Ishikawa (cell line): Measurements from ENCODE around the gene PARD3B.

Experiments used
- CREB1 ChIP-seq: IDR thresholded peaks from 2 replicates; pipeline ENCODE4 v1.6.1; 2012; ENCODE audit warnings: low read depth
- EGR1 ChIP-seq: IDR thresholded peaks from 2 replicates; pipeline ENCODE4 v1.6.1; 2012
- EP300 ChIP-seq: IDR thresholded peaks from 2 replicates; pipeline ENCODE4 v1.6.1; 2012; ENCODE audit warnings: borderline replicate concordance
- FOXM1 ChIP-seq: IDR thresholded peaks from 2 replicates; pipeline ENCODE4 v1.6.1; 2012; ENCODE audit warnings: low read depth, borderline replicate concordance
- RAD21 ChIP-seq: IDR thresholded peaks from 2 replicates; pipeline ENCODE4 v1.6.1; 2012; ENCODE audit warnings: low read depth
- REST ChIP-seq: IDR thresholded peaks from 2 replicates; pipeline ENCODE4 v1.6.1; 2012; ENCODE audit warnings: low read depth, mild to moderate bottlenecking
- TAF1 ChIP-seq: IDR thresholded peaks from 2 replicates; pipeline ENCODE4 v1.6.1; 2012; ENCODE audit warnings: low read depth, mild to moderate bottlenecking
- TEAD4 ChIP-seq: IDR thresholded peaks from 2 replicates; pipeline ENCODE4 v1.6.1; 2012
- YY1 ChIP-seq: IDR thresholded peaks from 2 replicates; pipeline ENCODE4 v1.6.1; 2012; ENCODE audit warnings: low read depth
- TF ChIP-seq, protein P1 (sequence below): IDR thresholded peaks from 2 replicates; pipeline ENCODE4 v1.6.1; 2012

- TF ChIP-seq FOXM1 (no peak), REST (no peak), EGR1 (no peak), TAF1 (no peak), YY1 (no peak), RAD21 (no peak), CREB1 (no peak), EP300 (no peak), TEAD4 (no peak)
- TF ChIP-seq, protein P1, sequence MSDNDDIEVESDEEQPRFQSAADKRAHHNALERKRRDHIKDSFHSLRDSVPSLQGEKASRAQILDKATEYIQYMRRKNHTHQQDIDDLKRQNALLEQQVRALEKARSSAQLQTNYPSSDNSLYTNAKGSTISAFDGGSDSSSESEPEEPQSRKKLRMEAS, result no peak
Measured at GRCh38 chr2:204738721-204739120, 193.4 kb downstream of the PARD3B start.
